Measurements from ENCODE around the gene EFHC1. TPM values are rescaled to one million over a fixed set of nuclear protein-coding genes. Genes with fewer than 3 reads are reported as not detected.

The EFHC1 gene
- total and polyA plus RNA-seq, 2 donors (not counting 1 experiment from before 2014, with no cell fraction given), result 19.4 to 34.8 TPM

GRCh38 chr6:52500238-52501129 is 80.3 kb downstream of the EFHC1 start:
- Histone ChIP-seq H2AFZ (ENCODE audit: insufficient read depth, low read depth, low read length, poor library complexity, severe bottlenecking) (no peak overlapping the region), H4K20me1 (ENCODE audit: control insufficient read depth, insufficient read depth, low read length, poor library complexity, severe bottlenecking) (no peaks in the 10 kb centered on the region), H3K36me3 (replicated peaks in 1 of 2; ENCODE audit: control extremely low read depth in 1 of 2, control insufficient read depth in 1 of 2, extremely low read depth in 1 of 2, insufficient read depth in 2 of 2, low read length in 1 of 2) (peaks cover 0 to 15% of the 10 kb centered on the region in 2 experiments), H3K9ac (ENCODE audit: low read length) (no peak overlapping the region), H3K4me2 (replicated peaks; ENCODE audit: low read depth, low read length, poor library complexity, severe bottlenecking) (no peak overlapping the region), H3K79me2 (ENCODE audit: control insufficient read depth, insufficient read depth, low read length) (no peaks in the 10 kb centered on the region), H3K9me3 (ENCODE audit: control extremely low read depth in 1 of 3, control insufficient read depth in 2 of 3, insufficient read depth in 1 of 3, low read length in 2 of 3) (no peaks in the 10 kb centered on the region), H3K4me1 (ENCODE audit: control insufficient read depth in 2 of 2, insufficient read depth in 2 of 2, low read length in 2 of 2) (peaks cover 33 to 46% of the 10 kb centered on the region in 2 donors), H3K27me3 (replicated peaks in 1 of 4; ENCODE audit: control extremely low read depth in 1 of 4, control insufficient read depth in 3 of 4, insufficient read depth in 4 of 4, low read length in 3 of 4) (no peaks in the 10 kb centered on the region), H3K27ac (ENCODE audit: low read length in 2 of 2) (no peak overlapping the region), H3K4me3 (ENCODE audit: control extremely low read depth in 1 of 5, extremely low read depth in 1 of 5, insufficient read depth in 1 of 5, low read depth in 2 of 5, low read length in 4 of 5) (no peak overlapping the region)
- ChIA-PET CTCF (interaction anchor here (0.6 to 6.6 kb wide), 4 partner anchors 76 to 215 kb away, joined by 3 to 38 read pairs (median 14); partner anchors contain the start of genes EFHC1 and MCM3), POLR2A (no interaction called here)
- intact Hi-C loops (cut with micrococcal nuclease), result no loop called here
- peak overlapping the region; percentile 34 for H3K27ac Mint-ChIP-seq
- no peaks in the 10 kb centered on the region for H3K9me3 Mint-ChIP-seq (ENCODE audit: insufficient read depth)
- DNase-seq, result no peak
- H3K4me3 Mint-ChIP-seq, result no peak overlapping the region
- H3K27me3 Mint-ChIP-seq, result no peaks in the 10 kb centered on the region
- peaks cover 41% of the 10 kb centered on the region for H3K4me1 Mint-ChIP-seq
- no peak for ATAC-seq (ENCODE audit: low read depth)
- 85% methylated on average over 5 of the region's 9 CpGs for WGBS (ENCODE audit: insufficient coverage)
- TF ChIP-seq EZH2 (IDR thresholded peaks at IDR 0.05; ENCODE audit: borderline replicate concordance, insufficient read depth, low read depth, low read length, poor library complexity, severe bottlenecking), result no peak
- no peak for TF ChIP-seq CTCF (IDR thresholded peaks at IDR 0.05)

All from B cell (primary cell).